VCaP (cell line): ENCODE data around the gene NPAT.
A peak's percentile ranks its signal among the peaks of the same experiment; 100 is the strongest.

ENCODE experiments used
- H3K27ac ChIP-seq: fragments of 450-650 bp; 2 replicates; pipeline ENCODE4 v1.5.1; 2017
- TF ChIP-seq, protein P1 (sequence below): fragments of 450-650 bp; conservative IDR thresholded peaks from 2 replicates; pipeline ENCODE4 v1.5.1; 2017; ENCODE audit warnings: mild to moderate bottlenecking, moderate library complexity

NPAT gene

GRCh38 chr11:108222574-108223347, at the start of gene NPAT, which contains the start of gene ATM:
Gene NPAT (minus strand): TSS chr11:108222638. CDS start chr11:108222536, 102 bp downstream.
Gene ATM (plus strand): TSS chr11:108223067. CDS start chr11:108227625, 4,558 bp downstream.
- H3K27ac ChIP-seq: peak within 1 kb of the TSS; percentile 89
- TF ChIP-seq, protein P1, sequence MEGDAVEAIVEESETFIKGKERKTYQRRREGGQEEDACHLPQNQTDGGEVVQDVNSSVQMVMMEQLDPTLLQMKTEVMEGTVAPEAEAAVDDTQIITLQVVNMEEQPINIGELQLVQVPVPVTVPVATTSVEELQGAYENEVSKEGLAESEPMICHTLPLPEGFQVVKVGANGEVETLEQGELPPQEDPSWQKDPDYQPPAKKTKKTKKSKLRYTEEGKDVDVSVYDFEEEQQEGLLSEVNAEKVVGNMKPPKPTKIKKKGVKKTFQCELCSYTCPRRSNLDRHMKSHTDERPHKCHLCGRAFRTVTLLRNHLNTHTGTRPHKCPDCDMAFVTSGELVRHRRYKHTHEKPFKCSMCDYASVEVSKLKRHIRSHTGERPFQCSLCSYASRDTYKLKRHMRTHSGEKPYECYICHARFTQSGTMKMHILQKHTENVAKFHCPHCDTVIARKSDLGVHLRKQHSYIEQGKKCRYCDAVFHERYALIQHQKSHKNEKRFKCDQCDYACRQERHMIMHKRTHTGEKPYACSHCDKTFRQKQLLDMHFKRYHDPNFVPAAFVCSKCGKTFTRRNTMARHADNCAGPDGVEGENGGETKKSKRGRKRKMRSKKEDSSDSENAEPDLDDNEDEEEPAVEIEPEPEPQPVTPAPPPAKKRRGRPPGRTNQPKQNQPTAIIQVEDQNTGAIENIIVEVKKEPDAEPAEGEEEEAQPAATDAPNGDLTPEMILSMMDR: peak; percentile 92

- no peak overlapping the region for H3K27ac ChIP-seq
- TF ChIP-seq, protein P1: no peak
Observed at GRCh38 chr11:108269583-108269982, 47.1 kb upstream of the NPAT start.

GRCh38 chr11:108253176-108253575, 30.7 kb upstream of the NPAT start:
- no peak overlapping the region for H3K27ac ChIP-seq
- TF ChIP-seq, protein P1: no peak

DNA sequence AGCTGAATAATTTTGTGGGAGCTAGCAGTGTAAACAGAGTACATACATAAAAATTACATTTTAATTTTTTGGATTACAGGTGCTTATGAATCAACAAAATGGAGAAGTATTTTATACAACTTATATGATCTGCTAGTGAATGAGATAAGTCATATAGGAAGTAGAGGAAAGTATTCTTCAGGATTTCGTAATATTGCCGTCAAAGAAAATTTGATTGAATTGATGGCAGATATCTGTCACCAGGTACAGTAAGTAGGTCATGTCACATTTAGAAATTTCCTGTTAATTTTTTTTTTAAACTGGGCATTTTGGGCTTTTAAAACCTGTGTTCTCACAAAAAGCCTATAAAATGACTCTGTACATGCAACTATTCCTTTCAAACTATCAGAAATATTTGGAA, 24.4 kb upstream of the NPAT start:
- TF ChIP-seq, protein P1: no peak
- H3K27ac ChIP-seq: no peak overlapping the region

DNA sequence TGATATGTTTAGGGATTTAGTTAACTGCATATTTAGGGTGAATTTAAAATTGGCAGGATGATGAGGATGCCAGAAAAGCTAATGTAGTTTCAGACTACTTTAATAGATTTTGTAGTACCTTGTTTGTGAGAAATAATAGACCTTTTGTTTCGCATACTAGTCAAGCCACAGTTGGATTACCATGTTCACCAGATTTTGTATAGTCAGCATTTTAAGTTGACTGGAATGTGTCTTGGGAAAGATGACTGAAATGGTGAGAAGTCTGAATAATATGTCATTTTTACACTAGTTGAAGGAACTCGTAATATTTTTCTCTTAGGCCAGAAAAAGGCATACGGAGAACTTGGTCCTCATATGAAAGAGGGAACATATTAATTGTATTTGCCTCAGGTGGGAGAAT, 23.9 kb upstream of the NPAT start:
- H3K27ac ChIP-seq: no peak overlapping the region
- TF ChIP-seq, protein P1: no peak

- no peak overlapping the region for H3K27ac ChIP-seq
- TF ChIP-seq, protein P1: no peak
Observed at GRCh38 chr11:108242422-108242821, 20.0 kb upstream of the NPAT start.

DNA sequence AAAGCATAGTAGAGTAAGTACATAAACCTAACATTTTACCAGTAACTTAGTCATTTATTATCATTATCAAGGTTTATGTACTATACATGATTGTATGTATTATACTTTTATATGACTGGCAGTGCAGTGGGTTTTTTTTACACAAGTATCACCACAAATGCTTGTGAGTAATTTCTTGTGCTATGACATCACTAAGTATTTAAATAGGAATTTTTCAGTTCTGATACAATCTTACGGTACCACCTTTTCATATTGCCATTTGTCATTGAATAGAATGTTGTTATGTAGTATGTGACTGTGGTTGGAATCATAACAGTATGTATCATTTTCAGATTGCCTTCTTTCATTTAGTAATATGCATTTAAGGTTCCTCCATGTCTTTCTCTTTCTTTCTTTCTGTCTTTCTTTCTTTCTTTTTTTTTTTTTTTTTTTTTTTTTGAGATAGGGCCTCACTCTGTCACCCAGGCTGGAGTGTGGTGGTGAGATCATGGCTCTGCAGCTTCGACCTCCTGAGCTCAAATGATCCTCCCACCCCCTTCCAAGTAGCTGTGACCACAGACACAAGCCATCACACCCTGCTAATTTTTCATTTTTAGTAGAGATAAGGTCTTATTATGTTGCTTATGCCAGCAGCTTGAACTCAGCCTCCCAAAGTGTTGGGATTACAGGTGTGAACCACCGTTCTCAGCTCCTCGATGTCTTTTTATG, 19.0 kb upstream of the NPAT start:
- TF ChIP-seq, protein P1: no peak
- H3K27ac ChIP-seq: no peak overlapping the region
